ENCODE results near the gene RBM48.
"Not testable (repeated sequence)": the region's sequence is repeated elsewhere in the genome, so short reads cannot be mapped to it uniquely, and the experiment has no call there.

The RBM48 gene

GRCh38 chr7:92528188-92528957 lies at the start of gene RBM48, which contains the start of gene PEX1:
Gene RBM48, plus strand, starts transcription at chr7:92528795. Its CDS starts 19 bp downstream, at chr7:92528814.
Gene PEX1, minus strand, starts transcription at chr7:92528520. Its CDS starts 85 bp downstream, at chr7:92528435.
- peak; percentile 94 to 95 for DNase-seq

DNA sequence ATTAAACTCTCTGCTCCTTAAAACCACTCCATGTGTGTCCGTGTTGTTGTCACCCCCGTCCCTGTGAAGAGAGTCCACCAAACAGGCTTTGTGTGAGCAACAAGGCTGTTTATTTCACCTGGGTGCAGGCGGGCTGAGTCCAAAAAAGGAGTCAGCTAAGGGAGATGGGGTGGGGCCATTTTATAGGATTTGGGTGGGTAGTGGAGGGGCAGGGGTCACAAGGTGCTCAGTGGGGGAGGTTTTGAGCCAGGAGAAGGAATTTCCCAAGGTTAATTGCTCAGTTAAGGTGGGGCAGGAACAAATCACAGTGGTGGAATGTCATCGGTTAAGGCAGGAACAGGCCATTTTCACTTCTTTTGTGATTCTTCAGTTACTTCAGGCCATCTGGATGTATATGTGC lies 49.4 kb upstream of the RBM48 start:
- not testable (repeated sequence) for DNase-seq

DNA sequence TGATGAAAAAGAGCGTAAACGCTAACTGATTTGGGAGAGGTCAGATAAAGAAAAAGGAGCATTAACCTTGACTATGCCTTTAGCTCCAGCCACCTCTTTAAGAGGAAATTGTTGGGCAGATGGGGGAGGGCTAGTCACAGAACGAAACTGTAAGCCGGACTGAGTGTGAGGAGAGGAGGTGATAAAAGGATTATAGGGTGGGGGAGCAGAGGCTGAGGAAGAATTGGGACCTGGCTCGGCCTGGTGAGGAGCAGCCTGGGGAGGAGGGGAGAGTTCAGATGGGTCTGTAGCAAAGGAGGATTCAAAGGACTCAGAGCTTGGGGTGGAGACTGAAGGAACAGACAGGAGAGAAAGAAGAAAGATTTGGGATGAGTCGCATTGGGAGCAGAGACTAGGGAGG lies 45.0 kb upstream of the RBM48 start:
- not testable (repeated sequence) for DNase-seq

- not testable (repeated sequence) for DNase-seq
Observed at GRCh38 chr7:92484226-92484625, 44.4 kb upstream of the RBM48 start.

DNA sequence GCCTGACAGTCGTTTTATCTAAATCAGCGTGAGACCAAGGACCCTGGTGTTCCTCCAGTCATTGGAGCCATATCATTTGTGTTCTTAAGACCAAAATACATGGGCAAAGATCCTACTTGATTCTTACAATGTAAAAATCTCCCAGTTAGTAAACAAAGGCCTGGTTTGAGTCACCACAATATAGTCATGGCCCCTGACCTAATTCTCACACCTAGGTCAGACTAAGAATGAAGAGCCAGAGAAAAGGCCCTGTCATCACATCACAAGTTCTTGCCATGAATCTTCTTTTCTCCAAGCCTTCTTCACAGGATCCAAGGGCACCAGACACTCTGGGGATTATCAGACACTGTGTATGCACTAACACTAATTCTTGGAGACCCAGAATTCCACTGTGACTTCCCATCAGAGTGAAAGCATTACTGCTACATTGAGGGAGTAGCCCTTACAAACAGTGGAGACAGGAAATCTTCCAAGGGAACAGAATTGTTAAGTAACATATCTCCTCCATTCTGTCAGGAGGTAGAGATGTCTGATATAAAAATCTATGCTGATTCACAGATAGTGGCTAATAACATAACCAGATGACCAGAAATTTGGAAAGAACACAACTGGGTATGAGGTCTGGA lies 43.2 kb upstream of the RBM48 start:
- no peak for DNase-seq

GRCh38 chr7:92485974-92486373 lies 42.6 kb upstream of the RBM48 start:
- no peak for DNase-seq

DNA sequence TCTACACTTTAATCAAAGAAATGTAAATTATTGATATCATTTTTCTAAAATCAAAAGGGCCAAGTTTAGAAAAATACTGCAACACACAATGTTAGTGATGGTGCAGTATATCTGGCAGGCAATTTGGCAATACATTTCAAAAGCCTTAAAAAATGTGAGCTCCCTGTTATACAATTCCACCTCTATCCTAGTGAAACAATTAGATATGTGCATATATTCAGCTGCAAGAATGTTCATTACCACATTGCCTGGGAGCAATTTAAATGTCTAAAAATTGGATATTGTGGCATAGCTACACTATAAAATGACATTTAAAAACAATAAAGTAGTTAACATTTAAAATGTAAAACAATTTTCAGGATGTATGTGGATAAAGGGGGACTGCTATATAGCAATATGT lies 40.8 kb upstream of the RBM48 start:
- no peak for DNase-seq

DNA sequence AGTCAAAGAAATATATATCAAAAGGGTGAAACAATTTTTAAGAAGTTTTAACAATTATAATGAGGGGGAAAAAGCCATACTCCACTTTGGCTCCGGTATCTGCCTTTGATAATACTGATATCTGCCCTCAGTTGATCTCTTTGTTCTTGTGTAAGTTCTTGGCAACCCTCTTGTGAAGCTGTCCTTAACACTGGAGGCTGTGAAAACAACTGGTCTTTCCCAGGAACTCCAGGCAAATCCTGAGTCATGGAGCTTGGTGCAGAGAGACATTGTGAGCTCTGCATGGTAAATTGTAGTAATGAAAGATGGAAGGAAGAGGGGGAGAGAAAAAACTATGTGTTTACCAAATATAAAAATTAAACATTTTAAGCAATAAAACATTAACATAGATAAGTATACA lies 39.0 kb upstream of the RBM48 start:
- no peak for DNase-seq

- DNase-seq = no peak
Observed at GRCh38 chr7:92496876-92497275, 31.7 kb upstream of the RBM48 start.

- DNase-seq = no peak
Observed at GRCh38 chr7:92498557-92498956, 30.0 kb upstream of the RBM48 start.

- no peak for DNase-seq
Observed at GRCh38 chr7:92503767-92504166, 24.8 kb upstream of the RBM48 start.

DNA sequence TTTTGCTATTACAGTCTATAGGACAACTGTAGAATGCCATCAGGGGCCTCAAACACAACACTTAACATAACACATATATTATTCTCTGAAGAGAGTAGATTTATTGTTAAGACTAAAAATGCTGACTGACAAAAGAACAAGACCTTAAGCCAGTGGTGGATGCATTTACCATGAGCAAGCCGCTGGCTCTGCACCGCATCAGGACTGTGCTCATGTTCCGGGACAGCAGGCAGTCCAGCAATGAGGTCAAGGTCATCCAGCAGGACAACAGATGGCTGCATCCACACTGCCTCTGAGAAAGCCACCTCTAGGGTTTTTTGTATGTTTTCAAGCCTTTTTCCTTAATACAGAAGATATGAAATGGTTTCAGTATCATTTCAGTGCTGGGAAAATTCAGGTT lies 24.0 kb upstream of the RBM48 start:
- DNase-seq = no peak

DNA sequence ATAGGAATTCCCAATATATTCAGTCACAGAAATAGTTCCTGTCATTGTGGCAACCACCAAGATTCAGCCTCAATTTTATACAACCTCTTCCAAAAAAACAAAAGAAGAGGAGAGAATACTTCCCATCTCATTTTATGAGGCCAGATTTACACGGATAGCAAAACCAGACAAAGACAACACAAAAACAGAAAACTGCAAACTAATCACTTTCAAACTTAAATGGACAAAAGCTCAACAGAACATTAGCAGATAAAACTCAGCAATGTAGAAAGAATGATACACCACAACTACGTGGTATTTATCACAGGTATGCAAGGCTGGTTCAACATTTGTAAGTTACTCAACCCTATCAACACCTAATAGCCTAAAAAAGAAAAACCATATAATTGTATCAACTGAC lies 22.2 kb upstream of the RBM48 start:
- no peak for DNase-seq

- no peak for DNase-seq
Observed at GRCh38 chr7:92508946-92509345, 19.6 kb upstream of the RBM48 start.

DNA sequence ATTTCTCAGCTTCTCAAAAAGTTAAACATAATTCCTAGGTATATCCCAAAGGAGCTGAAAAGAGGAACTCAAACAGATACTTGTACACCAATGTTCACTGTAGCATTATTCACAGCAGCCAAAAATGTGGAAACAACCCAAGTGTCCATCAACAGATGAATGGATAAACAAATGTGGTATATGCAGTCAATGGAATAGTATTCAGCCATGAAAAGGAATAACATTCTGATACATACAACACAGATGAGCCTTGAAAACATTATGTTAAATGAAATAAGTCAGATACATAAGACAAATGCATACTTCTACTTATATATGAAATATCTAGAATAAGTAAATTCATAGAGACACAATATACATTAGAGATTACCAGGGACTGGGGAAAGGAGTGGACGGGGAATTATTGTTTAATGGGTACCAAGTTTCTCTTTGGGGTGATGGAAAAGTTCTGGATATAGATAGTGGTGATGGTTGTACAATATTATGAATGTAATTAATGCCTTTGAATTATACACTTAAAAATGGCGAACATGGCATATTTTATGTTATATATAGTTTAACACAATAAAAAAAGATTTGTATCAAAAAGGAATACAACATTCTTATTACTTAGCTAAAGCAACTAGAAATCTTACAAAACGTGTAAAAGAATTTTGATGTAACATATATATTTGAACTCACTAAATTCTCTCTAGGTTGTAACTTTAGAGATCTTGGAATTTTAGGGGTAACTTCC lies 15.3 kb upstream of the RBM48 start:
- no peak for DNase-seq

DNA sequence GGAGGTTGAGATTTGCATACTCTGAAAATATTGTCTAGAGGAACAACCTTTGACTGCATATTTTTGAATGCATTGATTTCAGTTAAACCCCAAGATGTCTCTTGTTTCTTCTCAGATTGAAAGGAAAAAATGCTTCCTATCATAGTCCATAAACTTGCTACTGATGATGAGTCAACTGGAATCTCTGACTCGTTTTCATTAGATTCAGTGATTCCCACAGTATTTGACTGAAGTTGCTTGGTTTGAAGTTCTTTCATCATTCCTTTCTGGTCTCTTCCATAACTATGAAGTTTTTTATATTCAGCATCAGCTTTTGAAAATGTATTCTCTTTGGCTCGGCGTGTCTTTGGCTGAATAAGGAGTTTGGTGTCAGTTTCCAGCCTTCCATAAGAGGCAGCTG lies 11.0 kb upstream of the RBM48 start:
- no peak for DNase-seq

DNA sequence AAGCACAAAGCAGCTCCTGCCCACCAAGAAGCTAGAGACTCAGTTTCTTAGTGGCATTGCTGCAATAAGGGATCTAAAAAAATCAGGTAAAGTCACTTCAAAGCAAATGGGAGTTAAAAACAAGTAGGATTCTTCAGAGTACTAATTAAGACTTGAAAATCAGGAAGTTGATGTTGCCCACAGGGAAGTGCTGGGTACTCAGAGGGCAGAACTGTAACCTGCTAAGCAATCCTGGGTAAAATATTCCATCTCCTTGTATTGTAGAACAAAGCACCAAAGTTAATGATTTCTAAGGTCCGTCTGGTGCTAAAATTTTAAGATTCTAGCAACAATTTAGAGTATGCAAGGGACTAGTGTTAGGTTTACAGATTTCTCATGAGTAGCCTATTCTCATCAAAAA lies 8.6 kb upstream of the RBM48 start:
- DNase-seq = no peak

- DNase-seq = no peak
Observed at GRCh38 chr7:92523110-92523509, 5.5 kb upstream of the RBM48 start.

DNA sequence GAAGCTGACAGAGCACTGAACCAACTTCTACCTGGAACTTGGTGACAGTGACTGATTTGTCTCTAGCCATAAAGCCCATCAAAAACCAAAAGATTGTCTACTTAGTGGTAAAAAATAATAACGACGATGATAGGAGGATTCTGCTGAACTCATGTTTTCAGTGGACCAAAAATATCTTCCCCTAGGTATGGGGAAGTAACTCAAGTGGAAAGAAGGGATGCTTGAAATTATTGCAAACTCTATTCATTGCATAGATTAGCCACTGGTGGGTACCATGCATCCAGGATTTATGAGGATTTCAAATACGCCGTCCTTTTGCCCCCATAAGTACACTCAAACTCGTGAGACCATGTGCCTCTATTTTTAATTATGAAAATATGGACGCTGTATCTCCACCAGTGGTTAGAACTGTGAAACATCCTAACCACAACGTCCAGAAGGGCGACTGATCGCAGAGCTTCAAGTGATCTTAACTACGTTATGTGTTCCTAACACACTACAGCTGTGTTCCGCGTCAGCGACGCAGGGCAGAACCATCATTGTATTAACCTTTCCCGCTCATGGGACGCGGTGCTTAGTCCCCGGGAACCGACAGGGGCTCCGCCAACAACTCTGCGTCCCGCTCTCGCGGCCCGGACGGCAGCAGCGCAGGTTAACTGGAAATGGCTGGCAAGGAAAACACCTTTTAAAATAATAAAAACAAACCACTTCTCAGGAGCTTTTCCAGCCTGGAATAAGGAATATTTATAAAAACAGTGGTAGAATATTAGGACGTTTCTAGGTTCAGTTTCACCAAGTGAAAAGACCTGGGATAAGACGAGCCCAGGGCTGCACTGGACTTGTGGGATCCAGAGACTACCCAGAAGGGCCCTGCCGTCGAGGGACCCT lies 1.1 kb upstream of the RBM48 start:
- DNase-seq = peak; percentile 38 to 43

DNA sequence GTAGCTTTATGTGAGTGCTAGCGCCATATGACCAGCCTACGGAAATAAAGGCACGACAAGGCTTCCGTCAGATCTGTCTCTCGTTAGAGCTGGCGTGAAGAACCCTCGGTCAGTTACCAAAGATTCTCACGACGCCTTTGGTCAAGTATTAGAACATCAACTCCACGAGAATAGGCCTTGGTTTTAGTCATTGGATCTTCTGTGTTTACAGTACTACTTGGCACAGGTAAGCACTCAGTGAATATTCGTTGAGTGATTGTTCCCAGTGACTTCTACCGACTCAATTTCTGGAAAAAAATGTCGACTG lies 316 bp downstream of the RBM48 start:
- no peak for DNase-seq

- no peak for DNase-seq
Observed at GRCh38 chr7:92534572-92534971, 6.0 kb downstream of the RBM48 start.

- DNase-seq = not testable (repeated sequence)
Observed at GRCh38 chr7:92543542-92543941, 14.9 kb downstream of the RBM48 start.

DNA sequence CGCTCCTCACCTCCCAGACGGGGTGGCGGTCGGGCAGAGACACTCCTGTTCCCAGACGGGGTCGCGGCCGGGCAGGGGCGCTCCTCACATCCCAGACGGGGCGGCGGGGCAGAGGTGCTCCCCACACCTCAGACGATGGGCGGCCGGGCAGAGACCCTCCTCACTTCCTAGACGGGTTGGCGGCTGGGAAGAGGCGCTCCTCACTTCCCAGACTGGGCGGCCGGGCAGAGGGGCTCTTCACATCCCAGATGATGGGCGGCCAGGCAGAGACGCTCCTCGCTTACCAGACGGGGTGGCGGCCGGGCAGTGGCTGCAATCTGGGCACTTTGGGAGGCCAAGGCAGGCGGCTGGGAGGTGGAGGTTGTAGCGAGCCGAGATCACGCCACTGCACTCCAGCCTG lies 16.5 kb downstream of the RBM48 start:
- DNase-seq = not testable (repeated sequence)
